Natural killer cell treated with Interleukin-12 subunit alpha and Interleukin-12 subunit beta and Interleukin-15 and Interleukin-18, amount 100 ng/mL, for 72 hours (primary cell): ENCODE data around the gene SLC26A6. TPM values are rescaled to one million over a fixed set of nuclear protein-coding genes. Genes with fewer than 3 reads are reported as not detected.
A peak's percentile ranks its signal among the peaks of the same experiment; 100 is the strongest.

Source experiments
- ATAC-seq, 2 donors: fragments of 150-1000 bp; cut with Tn5 transposase in 1 of 2; sonication (Bioruptor Pico), chemical (Tn5 transposase) in 1 of 2; 2 replicates each; pipeline ENCODE4 v1.10.0; 2021
- DNase-seq: peaks from one replicate; pipeline ENCODE4 v3.0.0; 2022; ENCODE audit warnings: low spot score
- H3K27ac Mint-ChIP-seq, 2 donors: 1 replicate in 1 of 2; 2 replicates in 1 of 2; pipeline ENCODE4 v1.8.0; 2022; ENCODE audit warnings: mixed read lengths in 2 of 2, mild to moderate bottlenecking in 1 of 2, moderate library complexity in 1 of 2
- H3K27me3 Mint-ChIP-seq, 2 donors: 1 replicate in 1 of 2; 2 replicates in 1 of 2; pipeline ENCODE4 v1.8.0; 2022; ENCODE audit warnings: mixed read lengths in 2 of 2
- H3K36me3 Mint-ChIP-seq: one replicate; pipeline ENCODE4 v1.8.0; 2022; ENCODE audit warnings: mixed read lengths
- H3K4me1 Mint-ChIP-seq, 2 donors: 1 replicate in 1 of 2; 2 replicates in 1 of 2; pipeline ENCODE4 v1.8.0; 2022; ENCODE audit warnings: low read depth in 2 of 2, mixed read lengths in 2 of 2, mild to moderate bottlenecking in 1 of 2
- H3K4me3 Mint-ChIP-seq: one replicate; pipeline ENCODE4 v1.8.0; 2022; ENCODE audit warnings: mixed read lengths
- H3K9me3 Mint-ChIP-seq: 2 replicates; pipeline ENCODE4 v1.8.0; 2022; ENCODE audit warnings: mixed read lengths
- total RNA-seq, 2 donors: library from RNA; stranded (reverse); gene quantifications; one replicate each; pipeline ENCODE4 v1.2.3, GENCODE V29; 2022

Gene SLC26A6
- total RNA-seq, 2 donors from 2014 or later: 31.3 to 62.4 TPM

DNA sequence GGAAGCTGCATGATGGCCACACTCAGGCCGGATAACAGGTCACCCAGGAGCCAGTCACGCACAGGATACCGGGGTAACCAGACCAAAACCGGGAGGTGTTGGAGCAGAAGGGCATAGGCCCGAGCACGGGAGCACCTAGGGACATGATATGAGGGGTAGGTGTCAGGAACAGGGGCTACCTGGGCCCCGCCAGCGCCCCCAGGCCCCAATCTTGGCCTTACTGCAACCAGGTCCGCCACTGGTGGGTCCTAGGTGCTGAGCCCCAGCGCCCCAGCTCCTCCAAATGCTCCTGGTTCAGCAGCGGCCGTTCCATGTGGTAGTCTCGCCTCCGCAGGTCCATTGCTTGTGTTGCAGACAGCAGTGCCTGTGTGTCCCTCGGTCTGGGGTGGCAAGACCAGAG lies 2.0 kb downstream of the SLC26A6 start:
- DNase-seq: peak; percentile 48
- peaks cover 7 to 15% of the 10 kb centered on the region in 2 donors for H3K4me1 Mint-ChIP-seq
- H3K36me3 Mint-ChIP-seq: no peaks in the 10 kb centered on the region
- H3K27me3 Mint-ChIP-seq: no peaks in the 10 kb centered on the region
- no peak for ATAC-seq
- no peak overlapping the region for H3K4me3 Mint-ChIP-seq
- H3K27ac Mint-ChIP-seq: no peak overlapping the region
- H3K9me3 Mint-ChIP-seq: no peaks in the 10 kb centered on the region

DNA sequence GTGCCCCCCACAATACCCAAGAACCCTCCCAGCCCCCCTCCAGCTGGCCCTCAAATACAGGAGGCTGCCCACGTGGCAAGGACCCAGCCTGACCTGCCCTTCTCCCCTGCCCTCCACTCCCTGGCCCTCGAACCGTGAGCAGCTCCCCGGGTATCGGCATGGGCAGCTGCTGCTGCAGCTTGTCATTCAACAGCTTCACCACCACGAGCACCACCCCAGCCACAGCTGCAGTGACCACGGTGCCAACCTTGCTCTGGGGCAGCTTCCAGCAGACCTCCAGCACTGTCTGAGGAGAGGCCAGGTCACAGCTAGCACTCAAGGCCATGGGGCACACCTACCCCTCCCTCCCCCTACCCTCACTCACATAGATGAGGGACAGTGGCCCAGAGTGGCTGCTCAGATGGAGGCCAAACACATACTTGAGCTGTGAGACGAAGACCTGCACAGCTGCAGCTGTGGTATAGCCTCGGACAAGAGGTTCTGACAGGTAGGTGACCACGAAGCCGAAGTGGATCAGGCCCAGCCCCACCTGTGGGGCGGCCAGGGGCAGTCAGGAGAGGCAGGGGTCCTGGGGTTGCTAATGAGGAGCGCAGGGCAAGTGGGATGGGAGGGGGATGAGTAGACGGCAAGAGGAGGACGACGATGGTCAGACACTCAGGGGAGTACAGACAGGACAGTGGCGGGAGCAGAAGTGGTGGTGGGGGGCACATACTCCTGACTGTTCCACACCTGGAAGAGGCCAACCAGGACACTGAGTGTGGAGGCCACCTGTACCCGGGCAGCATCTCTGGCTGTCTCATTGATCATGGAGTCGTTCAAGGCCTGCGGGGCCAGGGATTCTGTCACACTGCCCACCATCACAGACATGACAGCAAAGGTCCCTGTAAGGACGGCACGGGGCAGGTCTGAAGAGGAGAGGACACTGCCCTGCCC lies 3.5 kb downstream of the SLC26A6 start:
- peaks cover 10% of the 10 kb centered on the region for H3K36me3 Mint-ChIP-seq
- no peak overlapping the region for H3K4me3 Mint-ChIP-seq
- no peaks in the 10 kb centered on the region for H3K27me3 Mint-ChIP-seq
- H3K27ac Mint-ChIP-seq: no peak overlapping the region
- peaks cover 7 to 15% of the 10 kb centered on the region in 2 donors for H3K4me1 Mint-ChIP-seq
- no peaks in the 10 kb centered on the region for H3K9me3 Mint-ChIP-seq
- peak; percentile 60 for DNase-seq
- ATAC-seq: no peak

DNA sequence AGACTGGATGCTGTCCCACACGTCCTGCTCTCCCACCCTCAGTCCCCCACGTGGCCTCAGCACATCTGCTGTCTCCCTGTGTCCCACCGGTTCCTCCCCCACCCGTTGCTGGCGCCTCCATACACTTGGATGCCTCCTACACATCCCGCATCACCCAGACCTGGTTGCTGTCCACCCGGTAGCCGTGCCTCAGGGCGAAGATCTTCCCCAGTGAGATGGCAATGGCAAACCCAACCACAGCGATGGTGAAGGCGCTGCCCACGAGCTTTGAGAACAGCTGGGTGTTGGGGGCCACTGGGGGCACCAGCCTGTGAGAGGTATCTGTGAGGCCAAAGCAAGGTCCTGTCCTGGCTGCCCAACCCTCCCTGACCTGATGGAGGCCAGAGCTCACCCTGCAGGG lies 4.4 kb downstream of the SLC26A6 start:
- H3K4me3 Mint-ChIP-seq: no peak overlapping the region
- ATAC-seq: no peak
- no peaks in the 10 kb centered on the region for H3K27me3 Mint-ChIP-seq
- no peaks in the 10 kb centered on the region for H3K9me3 Mint-ChIP-seq
- DNase-seq: peak; percentile 42
- H3K27ac Mint-ChIP-seq: no peak overlapping the region
- peaks cover 10% of the 10 kb centered on the region for H3K36me3 Mint-ChIP-seq
- peaks cover 7 to 15% of the 10 kb centered on the region in 2 donors for H3K4me1 Mint-ChIP-seq

DNA sequence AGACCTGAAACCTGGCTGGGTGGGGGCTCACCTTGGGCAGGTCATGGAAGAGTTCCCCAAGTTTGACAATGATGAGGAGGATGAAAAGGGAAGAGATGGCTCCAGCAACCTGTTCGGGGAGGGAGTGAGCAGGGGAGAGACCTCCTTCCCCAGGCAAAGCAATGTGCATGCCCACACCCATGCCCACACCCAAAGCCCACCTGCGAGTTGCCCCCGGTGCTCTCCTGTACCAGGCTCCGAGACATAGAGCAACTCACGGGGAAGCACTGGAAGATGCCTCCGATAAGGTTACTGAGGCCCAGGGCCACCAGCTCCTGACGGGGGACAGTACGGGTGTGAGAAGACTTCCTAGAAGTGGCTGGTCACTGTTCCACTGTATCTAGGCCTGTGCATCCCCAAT lies 4.9 kb downstream of the SLC26A6 start:
- Mint-ChIP-seq H3K4me1 (peaks cover 7 to 13% of the 10 kb centered on the region in 2 donors), H3K4me3 (no peak overlapping the region), H3K36me3 (peaks cover 10% of the 10 kb centered on the region), H3K9me3 (no peaks in the 10 kb centered on the region), H3K27me3 (no peaks in the 10 kb centered on the region), H3K27ac (no peak overlapping the region)
- peak; percentile 18 for DNase-seq
- no peak for ATAC-seq

DNA sequence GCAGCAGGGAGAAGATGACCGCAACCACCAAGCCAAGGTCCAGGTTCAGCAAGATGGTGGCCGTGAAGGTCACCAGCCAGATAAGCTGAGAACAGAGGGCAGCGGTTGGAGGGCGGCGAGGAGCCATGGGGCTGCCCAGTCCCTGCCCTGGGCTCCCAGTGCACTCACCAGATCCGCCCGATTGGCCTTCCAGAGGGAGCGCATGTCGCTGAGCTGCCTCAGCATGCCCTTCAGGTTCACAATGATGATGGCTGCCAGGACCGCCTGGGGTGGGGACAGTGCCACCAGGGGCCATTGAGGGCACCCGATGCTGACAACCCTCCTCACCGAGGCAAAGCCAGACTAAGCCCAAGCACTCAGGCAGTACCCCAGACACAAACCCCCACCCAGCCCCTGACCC lies 5.4 kb downstream of the SLC26A6 start:
- ATAC-seq: no peak
- H3K9me3 Mint-ChIP-seq: no peaks in the 10 kb centered on the region
- peaks cover 10% of the 10 kb centered on the region for H3K36me3 Mint-ChIP-seq
- H3K4me3 Mint-ChIP-seq: no peak overlapping the region
- peaks cover 7 to 12% of the 10 kb centered on the region in 2 donors for H3K4me1 Mint-ChIP-seq
- no peak overlapping the region for H3K27ac Mint-ChIP-seq
- H3K27me3 Mint-ChIP-seq: no peaks in the 10 kb centered on the region
- peak; percentile 46 for DNase-seq

DNA sequence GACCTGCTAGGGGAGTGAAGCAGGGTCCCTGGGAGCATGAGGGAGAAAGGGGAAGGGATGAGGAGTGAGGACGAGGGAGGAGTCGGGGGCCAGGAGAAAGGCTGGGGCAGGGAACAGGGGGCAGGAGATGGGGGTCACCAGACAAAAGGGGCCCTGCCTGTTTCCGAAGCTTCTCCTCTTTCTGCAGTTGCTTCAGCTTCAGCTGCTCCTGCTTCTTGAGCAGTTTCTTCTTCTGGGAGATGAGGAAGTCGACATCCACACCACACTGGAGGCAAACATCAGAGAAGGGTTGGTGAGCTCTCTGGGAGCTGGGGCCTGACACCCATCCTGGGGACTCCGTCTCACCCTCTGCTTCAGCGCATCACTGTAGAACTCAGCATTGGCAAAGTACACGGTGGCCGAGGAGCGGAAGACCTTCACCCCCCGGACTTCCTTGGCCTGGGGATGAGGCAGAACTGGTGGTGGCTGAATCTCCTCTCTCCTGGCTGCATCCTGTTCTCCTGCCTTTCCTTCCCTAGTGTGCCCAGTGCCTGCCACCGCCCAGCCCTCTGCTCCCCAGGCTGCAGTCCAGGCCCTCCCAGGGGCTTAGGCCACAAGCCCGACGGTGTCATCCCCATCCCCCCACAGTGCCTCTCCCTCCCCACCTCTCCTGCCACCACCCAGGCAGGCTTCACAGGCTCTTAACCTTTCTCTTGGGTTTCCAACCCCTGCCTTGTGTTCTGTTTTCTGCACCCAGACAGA lies 6.8 kb downstream of the SLC26A6 start:
- Mint-ChIP-seq H3K4me3 (no peak overlapping the region), H3K4me1 (peaks cover 0 to 6% of the 10 kb centered on the region in 2 donors), H3K27me3 (no peaks in the 10 kb centered on the region), H3K36me3 (peaks cover 10% of the 10 kb centered on the region), H3K9me3 (no peaks in the 10 kb centered on the region), H3K27ac (peak overlapping the region in 1 of 2 donors; percentile 31)
- no peak for ATAC-seq
- DNase-seq: peak; percentile 34

DNA sequence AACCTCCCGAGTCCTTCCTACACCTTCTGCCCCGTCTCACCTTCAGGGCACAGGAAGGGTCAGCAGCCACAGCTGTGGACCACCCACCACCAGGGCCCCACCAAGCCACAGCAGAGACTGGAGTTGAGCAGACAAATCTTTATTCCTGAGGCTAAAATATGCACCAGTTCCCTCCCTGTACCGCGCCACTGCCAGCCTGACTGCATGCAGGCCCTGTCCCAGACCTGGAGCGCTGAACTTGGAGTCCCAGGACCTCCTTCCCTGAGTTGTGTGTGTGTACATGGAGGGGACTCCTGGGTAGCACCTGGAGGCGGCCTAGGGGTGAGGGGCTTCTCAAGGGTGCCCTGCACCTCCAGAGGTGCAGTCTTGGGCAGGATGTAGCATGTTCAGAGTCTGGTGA lies 9.7 kb downstream of the SLC26A6 start:
- Mint-ChIP-seq H3K4me3 (no peak overlapping the region), H3K4me1 (peaks cover 0 to 6% of the 10 kb centered on the region in 2 donors), H3K9me3 (no peaks in the 10 kb centered on the region), H3K27me3 (no peaks in the 10 kb centered on the region), H3K36me3 (peaks cover 10% of the 10 kb centered on the region), H3K27ac (no peak overlapping the region)
- DNase-seq: peak; percentile 20
- no peak for ATAC-seq

DNA sequence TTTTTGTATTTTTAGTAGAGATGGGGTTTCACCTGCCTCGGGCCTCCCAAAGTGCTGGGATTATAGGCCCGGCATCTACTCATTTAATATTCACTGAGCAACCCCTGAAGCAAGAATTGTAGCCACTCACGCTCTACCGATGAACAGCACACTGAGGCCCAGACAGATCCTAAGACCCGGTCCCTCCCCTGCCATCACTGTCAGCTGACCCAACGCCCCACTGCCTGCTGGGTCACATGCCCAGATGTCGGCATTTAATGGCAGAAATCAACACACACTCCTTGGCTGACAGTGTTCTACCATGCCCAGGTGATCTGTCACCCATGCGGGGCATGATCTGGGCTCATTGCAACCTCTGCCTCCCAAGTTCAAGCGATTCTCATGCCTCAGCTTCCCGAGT lies 10.5 kb downstream of the SLC26A6 start:
- DNase-seq: peak; percentile 26
- Mint-ChIP-seq H3K36me3 (peaks cover 10% of the 10 kb centered on the region), H3K9me3 (no peaks in the 10 kb centered on the region), H3K27me3 (no peaks in the 10 kb centered on the region), H3K4me3 (no peak overlapping the region), H3K4me1 (peaks cover 0 to 6% of the 10 kb centered on the region in 2 donors), H3K27ac (no peak overlapping the region)
- ATAC-seq: no peak

DNA sequence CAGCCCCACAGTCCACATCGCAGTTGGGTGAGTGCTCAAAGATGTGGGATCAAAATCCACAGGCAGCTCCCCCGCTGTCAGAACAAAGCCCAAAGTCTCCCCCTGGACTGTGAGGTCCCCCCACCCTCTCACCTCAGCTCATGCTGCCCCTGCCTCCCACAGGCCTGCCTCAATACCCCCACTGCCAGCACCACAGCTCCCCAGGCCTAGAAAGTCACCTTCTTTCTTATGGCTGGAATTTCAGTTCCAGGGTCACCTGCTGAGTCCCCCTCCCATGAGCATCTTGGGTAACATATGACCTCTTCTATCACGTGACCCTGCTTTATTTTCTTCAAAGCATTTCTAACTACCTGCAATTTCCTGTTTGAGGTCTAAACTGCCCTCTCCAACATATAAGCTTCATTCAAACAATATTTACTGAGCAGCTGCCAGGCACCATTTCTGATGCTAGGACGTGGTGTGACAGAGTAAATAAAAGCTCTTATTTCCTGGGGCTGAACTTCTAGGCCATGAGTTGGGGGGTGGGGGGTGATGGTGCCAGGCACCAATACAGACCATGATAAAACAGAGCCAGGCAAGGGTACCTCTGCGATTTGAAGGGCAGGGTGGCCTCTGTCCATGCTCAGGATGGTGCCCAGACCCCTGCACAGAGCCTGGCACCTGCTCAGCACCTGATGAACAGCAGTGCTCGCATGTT lies 11.3 kb downstream of the SLC26A6 start:
- Mint-ChIP-seq H3K4me1 (peaks cover 0 to 4% of the 10 kb centered on the region in 2 donors), H3K27me3 (no peaks in the 10 kb centered on the region), H3K4me3 (no peak overlapping the region), H3K27ac (no peak overlapping the region), H3K9me3 (no peaks in the 10 kb centered on the region), H3K36me3 (peaks cover 10% of the 10 kb centered on the region)
- ATAC-seq (no peak), DNase-seq (peak; percentile 32)

DNA sequence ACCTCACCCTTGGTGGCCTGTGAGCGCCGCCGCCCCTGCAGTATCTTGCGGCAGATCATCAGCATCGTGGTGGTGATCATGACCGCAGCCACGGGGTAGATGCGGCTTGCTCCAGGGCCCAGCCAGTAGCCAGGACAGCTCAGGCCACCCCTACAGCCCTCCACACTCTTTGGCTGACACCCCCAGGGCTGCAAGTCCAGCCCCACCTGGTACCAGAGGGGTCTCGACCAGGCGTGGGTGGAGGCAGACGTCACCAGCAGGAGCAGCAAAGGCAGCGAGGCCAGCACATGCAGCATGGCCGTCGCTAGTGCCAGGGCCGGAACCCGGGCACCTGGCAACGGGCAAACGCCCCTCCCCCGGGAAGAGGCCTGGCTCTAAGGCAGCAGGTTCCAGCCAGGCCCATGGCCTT lies 13.8 kb downstream of the SLC26A6 start, which contains the start of gene TMEM89:
Gene TMEM89 (minus strand): TSS at position 309 of the 409 bp plus-strand sequence. CDS start 13 bp downstream, at position 296.
- ATAC-seq: peak; percentile 11 to 26
- Mint-ChIP-seq H3K4me3 (no peak within 1 kb of the TSS), H3K9me3 (no peaks in the 10 kb centered on the region), H3K27me3 (no peaks in the 10 kb centered on the region), H3K36me3 (peaks cover 5% of the 10 kb centered on the region), H3K4me1 (no peaks in the 10 kb centered on the region), H3K27ac (no peak within 1 kb of the TSS)
- peak; percentile 29 for DNase-seq

DNA sequence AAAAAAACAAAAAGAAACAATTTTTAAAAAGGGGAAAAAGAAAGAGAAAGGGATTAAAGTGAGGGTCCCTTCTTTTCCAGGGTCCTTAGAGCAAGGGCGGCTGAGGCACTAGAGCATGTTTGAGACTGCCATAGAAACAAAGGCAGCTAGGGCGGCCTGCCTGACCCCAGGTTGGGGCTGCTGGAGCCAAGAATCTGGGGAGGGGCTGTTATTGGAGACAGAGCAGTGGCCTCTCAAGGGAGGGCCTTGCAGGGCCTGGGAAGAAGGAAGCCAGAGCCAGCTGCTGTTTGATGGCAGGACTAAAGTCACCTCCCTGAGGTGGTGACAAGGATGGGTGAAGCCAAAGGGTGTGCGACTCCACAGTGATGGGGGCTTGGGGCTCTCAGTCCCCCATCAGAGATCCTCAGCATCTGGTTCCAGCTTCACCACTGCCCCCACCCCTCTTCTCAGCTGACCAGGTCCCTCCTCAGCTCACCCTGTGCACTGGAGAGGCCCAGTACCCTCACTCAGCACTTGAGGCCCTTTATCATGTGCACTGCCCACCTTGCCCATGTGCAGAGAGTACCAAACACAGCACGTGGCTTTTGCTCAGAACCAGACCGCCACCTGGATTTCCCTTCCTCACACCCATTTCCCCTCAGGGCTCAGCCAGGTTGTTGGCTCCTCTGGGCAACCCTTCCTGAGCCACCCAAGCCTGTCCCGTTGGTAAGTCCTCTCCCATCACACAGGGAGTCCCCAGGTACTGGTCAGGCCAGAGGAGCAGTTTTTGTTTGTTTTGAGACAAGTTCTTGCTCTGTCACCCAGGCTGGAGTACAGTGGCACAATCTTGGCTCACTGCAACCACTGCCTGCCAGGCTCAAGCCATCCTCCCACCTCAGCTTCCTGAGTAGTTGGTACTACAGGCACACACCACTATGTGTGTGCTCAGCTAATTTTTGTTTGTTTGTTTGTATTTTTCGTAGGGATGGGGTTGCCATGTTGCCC lies 15.4 kb downstream of the SLC26A6 start:
- peaks cover 5% of the 10 kb centered on the region for H3K36me3 Mint-ChIP-seq
- H3K4me3 Mint-ChIP-seq: no peak overlapping the region
- no peaks in the 10 kb centered on the region for H3K27me3 Mint-ChIP-seq
- H3K27ac Mint-ChIP-seq: no peak overlapping the region
- no peaks in the 10 kb centered on the region for H3K4me1 Mint-ChIP-seq
- ATAC-seq (no peak), DNase-seq (peak; percentile 23)
- H3K9me3 Mint-ChIP-seq: no peaks in the 10 kb centered on the region

DNA sequence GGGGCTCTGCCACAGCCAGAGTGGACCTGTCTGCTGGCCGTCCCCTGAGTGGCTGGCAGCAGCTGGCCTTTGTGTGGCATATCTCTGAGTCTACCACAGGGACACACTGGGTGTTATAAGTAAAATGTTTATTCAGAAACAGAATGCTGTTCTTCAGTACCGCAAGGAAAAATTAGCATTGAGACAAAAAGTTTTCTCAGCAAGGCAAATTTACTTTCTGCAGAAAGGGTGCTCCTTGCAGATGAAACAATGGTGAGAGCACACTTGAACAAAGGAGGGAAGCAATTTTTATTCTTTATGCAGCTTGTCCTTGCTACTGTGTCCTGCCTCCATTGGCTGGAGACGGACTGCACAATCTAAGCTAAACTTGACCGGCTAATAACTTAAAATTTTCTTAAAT lies 17.7 kb downstream of the SLC26A6 start:
- H3K4me1 Mint-ChIP-seq: peaks cover 8 to 9% of the 10 kb centered on the region in 2 donors
- no peak overlapping the region for H3K27ac Mint-ChIP-seq
- peaks cover 0 to 2% of the 10 kb centered on the region in 2 donors for H3K27me3 Mint-ChIP-seq
- DNase-seq: peak; percentile 44
- peaks cover 5% of the 10 kb centered on the region for H3K36me3 Mint-ChIP-seq
- no peaks in the 10 kb centered on the region for H3K9me3 Mint-ChIP-seq
- no peak for ATAC-seq
- no peak overlapping the region for H3K4me3 Mint-ChIP-seq
